ENCODE measurements around the gene KIAA1614. TPM values are rescaled to one million over a fixed set of nuclear protein-coding genes. Genes with fewer than 3 reads are reported as not detected.
A peak's percentile ranks its signal among the peaks of the same experiment; 100 is the strongest.
"Not testable (repeated sequence)": the region's sequence is repeated elsewhere in the genome, so short reads cannot be mapped to it uniquely, and the experiment has no call there.

Gene KIAA1614
- total RNA-seq, 1 donor: 10.6 TPM

DNA sequence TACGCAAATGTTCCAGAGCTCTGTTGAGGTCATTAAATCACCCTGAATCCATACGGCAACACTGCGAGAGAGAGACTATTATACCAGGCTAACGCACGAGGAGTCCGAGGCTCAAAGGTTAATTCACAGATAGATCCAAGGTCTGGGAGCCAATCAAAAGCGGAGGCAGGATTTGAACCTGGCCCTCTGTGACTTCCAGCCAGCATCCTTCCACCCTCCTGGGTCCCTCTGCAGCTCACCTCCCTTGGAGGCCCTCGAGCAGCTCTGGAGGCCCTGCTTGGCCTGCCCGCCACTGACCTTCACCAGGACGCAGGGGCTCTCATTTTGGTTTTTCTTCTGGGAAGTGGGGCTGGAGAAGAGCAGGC is 42.1 kb downstream of the KIAA1614 start:
- no peak for DNase-seq (ENCODE audit: low read depth)
- TF ChIP-seq CTCF (IDR thresholded peaks at IDR 0.05; ENCODE audit: insufficient read depth, low read length): no peak
- peak overlapping the region; percentile 67 for H3K4me3 ChIP-seq (ENCODE audit: low read depth, low read length)

GRCh38 chr1:180956028-180956640 is 43.4 kb downstream of the KIAA1614 start:
- H3K4me3 ChIP-seq (ENCODE audit: low read depth, low read length): no peak overlapping the region
- no peak for DNase-seq (ENCODE audit: low read depth)
- TF ChIP-seq CTCF (IDR thresholded peaks at IDR 0.05; ENCODE audit: insufficient read depth, low read length): no peak

DNA sequence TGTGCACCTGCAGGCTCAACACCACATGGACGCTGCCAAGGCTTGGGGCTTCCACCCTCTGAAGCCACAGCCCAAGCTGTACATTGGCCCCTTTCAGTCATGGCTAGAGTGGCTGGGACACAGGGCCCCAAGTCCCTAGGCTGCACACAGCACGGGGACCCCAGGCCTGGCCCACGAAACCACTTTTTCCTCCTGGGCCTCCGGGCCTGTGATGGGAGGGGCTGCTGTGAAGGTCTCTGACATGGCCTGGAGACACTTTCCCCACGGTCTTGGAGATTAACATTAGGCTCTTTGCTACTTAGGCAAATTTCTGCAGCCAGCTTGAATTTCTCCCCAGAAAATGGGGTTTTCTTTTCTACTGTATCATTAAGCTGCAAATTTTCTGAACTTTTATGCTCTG is 46.9 kb downstream of the KIAA1614 start:
- not testable (repeated sequence) for DNase-seq (ENCODE audit: low read depth); H3K4me3 ChIP-seq (ENCODE audit: low read depth, low read length)

DNA sequence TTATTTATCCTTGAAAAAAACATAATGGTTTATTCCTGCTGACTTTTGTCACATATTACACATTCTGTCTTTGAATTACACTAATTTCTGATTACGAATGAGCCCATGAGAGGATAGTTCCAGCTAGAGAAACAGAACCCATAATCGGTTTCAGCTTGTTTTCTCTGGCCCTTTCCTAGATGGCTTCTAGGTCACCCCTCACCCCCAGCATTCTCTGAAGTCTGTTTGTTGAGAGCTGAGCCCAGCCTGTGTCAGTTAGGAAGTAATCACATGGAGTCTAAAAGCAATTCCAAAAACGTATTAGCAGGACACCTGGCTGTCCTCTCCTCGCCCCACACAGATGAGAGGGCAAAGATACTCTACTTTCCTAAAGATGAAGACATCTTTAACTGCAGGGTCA is 48.9 kb downstream of the KIAA1614 start:
- no peak for TF ChIP-seq CTCF (IDR thresholded peaks at IDR 0.05; ENCODE audit: insufficient read depth, low read length)
- no peak for DNase-seq (ENCODE audit: low read depth)
- no peak overlapping the region for H3K4me3 ChIP-seq (ENCODE audit: low read depth, low read length)

- H3K4me3 ChIP-seq (ENCODE audit: low read depth, low read length): no peak overlapping the region
- no peak for TF ChIP-seq CTCF (IDR thresholded peaks at IDR 0.05; ENCODE audit: insufficient read depth, low read length)
- DNase-seq (ENCODE audit: low read depth): no peak
Measured at GRCh38 chr1:180962178-180962577, 49.5 kb downstream of the KIAA1614 start.

DNA sequence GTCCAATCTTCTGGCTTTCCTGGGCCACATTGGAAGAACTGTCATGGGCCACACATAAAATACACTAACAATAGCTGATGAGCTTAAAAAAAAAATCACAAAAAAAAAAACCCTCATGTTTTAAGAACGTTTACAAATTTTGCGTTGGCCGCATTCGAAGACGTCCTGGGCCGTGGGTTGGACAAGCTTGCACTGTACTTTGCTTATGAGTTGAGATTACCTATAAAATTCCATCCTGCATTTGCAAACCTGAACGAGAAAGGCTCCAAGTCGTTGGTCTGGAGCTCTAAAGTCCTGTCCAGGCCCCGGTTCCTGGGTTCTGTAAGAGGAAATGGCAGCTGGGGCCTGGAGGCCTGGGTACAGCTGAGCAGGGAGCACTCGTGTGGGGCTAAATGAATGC is 51.4 kb downstream of the KIAA1614 start:
- H3K4me3 ChIP-seq (ENCODE audit: low read depth, low read length): no peak overlapping the region
- DNase-seq (ENCODE audit: low read depth): no peak
- TF ChIP-seq CTCF (IDR thresholded peaks at IDR 0.05; ENCODE audit: insufficient read depth, low read length): no peak

GRCh38 chr1:180964595-180964994 is 51.9 kb downstream of the KIAA1614 start:
- DNase-seq (ENCODE audit: low read depth): no peak
- no peak for TF ChIP-seq CTCF (IDR thresholded peaks at IDR 0.05; ENCODE audit: insufficient read depth, low read length)
- no peak overlapping the region for H3K4me3 ChIP-seq (ENCODE audit: low read depth, low read length)
